Loucy (cell line): ENCODE data around the gene KLHDC8A.

Source experiments
- H2AFZ ChIP-seq: fragments of 200-600 bp; sonication (generic); 2 replicates; pipeline ENCODE4 v1.6.0; 2016; ENCODE audit warnings: antibody characterized with exemption, mild to moderate bottlenecking, low read length, moderate library complexity
- H3F3A ChIP-seq: fragments of 200-600 bp; 2 replicates; pipeline ENCODE4 v1.6.0; 2016; ENCODE audit warnings: antibody characterized with exemption, low read depth, mild to moderate bottlenecking
- H3K27me3 ChIP-seq: fragments of 200-600 bp; sonication (generic); 2 replicates; pipeline ENCODE4 v1.6.1; 2014; ENCODE audit warnings: low read length, mild to moderate bottlenecking; ENCODE audit not compliant: insufficient read depth, poor library complexity, severe bottlenecking
- H3K36me3 ChIP-seq: fragments of 200-600 bp; sonication (generic); 2 replicates; pipeline ENCODE4 v1.6.1; 2016; ENCODE audit warnings: low read length; ENCODE audit not compliant: insufficient read depth
- H3K4me1 ChIP-seq: fragments of 200-600 bp; sonication (generic); 2 replicates; pipeline ENCODE4 v1.5.1; 2014; ENCODE audit warnings: low read length, mild to moderate bottlenecking; ENCODE audit not compliant: insufficient read depth, poor library complexity, severe bottlenecking
- H3K4me2 ChIP-seq: fragments of 200-600 bp; sonication (generic); 2 replicates; pipeline ENCODE4 v1.6.0; 2014; ENCODE audit warnings: antibody characterized with exemption, low read length, low read depth, mild to moderate bottlenecking; ENCODE audit not compliant: poor library complexity, severe bottlenecking
- H3K4me3 ChIP-seq: fragments of 200-600 bp; sonication (generic); 2 replicates; pipeline ENCODE4 v1.5.1; 2014; ENCODE audit warnings: low read length, mild to moderate bottlenecking, mixed read lengths; ENCODE audit not compliant: poor library complexity, severe bottlenecking
- H3K79me2 ChIP-seq: fragments of 200-600 bp; sonication (generic); 2 replicates; pipeline ENCODE4 v1.6.1; 2014; ENCODE audit warnings: low read length; ENCODE audit not compliant: insufficient read depth
- H3K9ac ChIP-seq: fragments of 200-600 bp; sonication (generic); 2 replicates; pipeline ENCODE4 v1.6.0; 2014; ENCODE audit warnings: mild to moderate bottlenecking, low read depth, low read length, moderate library complexity; ENCODE audit not compliant: poor library complexity, severe bottlenecking
- H3K9me2 ChIP-seq: fragments of 200-600 bp; sonication (generic); replicated peaks from 2 replicates; pipeline ENCODE4 v1.6.1; 2016; ENCODE audit warnings: low read depth, low read length, mixed read lengths
- H3K9me3 ChIP-seq: fragments of 200-600 bp; sonication (generic); 2 replicates; pipeline ENCODE4 v1.6.1; 2014; ENCODE audit warnings: mild to moderate bottlenecking, antibody characterized with exemption, low read length, low read depth; ENCODE audit not compliant: insufficient read depth
- H4K20me1 ChIP-seq: fragments of 200-600 bp; sonication (generic); 2 replicates; pipeline ENCODE4 v1.6.0; 2014; ENCODE audit warnings: antibody characterized with exemption, low read length, mild to moderate bottlenecking; ENCODE audit not compliant: insufficient read depth, poor library complexity, severe bottlenecking
- EZH2phosphoT487 ChIP-seq: fragments of 200-600 bp; IDR thresholded peaks from 2 replicates; pipeline ENCODE4 v1.6.1; 2018; ENCODE audit warnings: antibody characterized with exemption, mild to moderate bottlenecking, moderate library complexity, borderline replicate concordance
- TF ChIP-seq, protein P1 (sequence below): fragments of 200-600 bp; sonication (generic); conservative IDR thresholded peaks from 2 replicates; pipeline ENCODE4 v1.5.1; 2014; ENCODE audit warnings: mild to moderate bottlenecking, antibody characterized with exemption, low read length

The KLHDC8A gene

DNA sequence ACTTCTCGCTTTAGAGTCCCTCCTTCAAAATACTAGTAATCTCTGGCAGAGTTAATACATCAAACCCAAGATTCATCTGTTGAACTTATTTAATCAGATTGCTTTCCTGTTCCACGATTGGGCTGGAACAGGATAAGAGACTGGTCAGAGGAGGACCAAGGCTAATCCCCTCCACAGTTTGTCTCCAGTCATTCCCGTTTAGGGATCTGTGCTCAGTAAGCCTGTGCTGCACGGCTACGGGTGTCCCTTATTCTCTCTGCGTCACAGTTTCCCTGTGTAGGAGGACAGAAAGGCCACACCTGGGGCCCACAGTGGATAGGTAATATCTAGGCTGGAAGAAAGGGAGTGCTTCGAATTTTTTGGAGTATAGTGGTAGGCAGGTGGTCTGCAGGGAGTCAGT, 18.7 kb downstream of the KLHDC8A start:
- Histone ChIP-seq H3F3A (no peaks in the 10 kb centered on the region), H3K4me3 (no peak overlapping the region), H3K79me2 (no peaks in the 10 kb centered on the region), H3K9me3 (no peaks in the 10 kb centered on the region), H4K20me1 (no peaks in the 10 kb centered on the region), H3K27me3 (no peaks in the 10 kb centered on the region), H3K9me2 (no peaks in the 10 kb centered on the region), H3K4me1 (no peaks in the 10 kb centered on the region), H3K9ac (no peak overlapping the region), H2AFZ (0 out of 2 replicates have a peak overlapping the region, but pooled peaks have one; percentile 54), H3K4me2 (no peak overlapping the region), H3K36me3 (no peaks in the 10 kb centered on the region)
- TF ChIP-seq, protein P1, sequence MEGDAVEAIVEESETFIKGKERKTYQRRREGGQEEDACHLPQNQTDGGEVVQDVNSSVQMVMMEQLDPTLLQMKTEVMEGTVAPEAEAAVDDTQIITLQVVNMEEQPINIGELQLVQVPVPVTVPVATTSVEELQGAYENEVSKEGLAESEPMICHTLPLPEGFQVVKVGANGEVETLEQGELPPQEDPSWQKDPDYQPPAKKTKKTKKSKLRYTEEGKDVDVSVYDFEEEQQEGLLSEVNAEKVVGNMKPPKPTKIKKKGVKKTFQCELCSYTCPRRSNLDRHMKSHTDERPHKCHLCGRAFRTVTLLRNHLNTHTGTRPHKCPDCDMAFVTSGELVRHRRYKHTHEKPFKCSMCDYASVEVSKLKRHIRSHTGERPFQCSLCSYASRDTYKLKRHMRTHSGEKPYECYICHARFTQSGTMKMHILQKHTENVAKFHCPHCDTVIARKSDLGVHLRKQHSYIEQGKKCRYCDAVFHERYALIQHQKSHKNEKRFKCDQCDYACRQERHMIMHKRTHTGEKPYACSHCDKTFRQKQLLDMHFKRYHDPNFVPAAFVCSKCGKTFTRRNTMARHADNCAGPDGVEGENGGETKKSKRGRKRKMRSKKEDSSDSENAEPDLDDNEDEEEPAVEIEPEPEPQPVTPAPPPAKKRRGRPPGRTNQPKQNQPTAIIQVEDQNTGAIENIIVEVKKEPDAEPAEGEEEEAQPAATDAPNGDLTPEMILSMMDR: no peak
- TF ChIP-seq EZH2phosphoT487: no peak

DNA sequence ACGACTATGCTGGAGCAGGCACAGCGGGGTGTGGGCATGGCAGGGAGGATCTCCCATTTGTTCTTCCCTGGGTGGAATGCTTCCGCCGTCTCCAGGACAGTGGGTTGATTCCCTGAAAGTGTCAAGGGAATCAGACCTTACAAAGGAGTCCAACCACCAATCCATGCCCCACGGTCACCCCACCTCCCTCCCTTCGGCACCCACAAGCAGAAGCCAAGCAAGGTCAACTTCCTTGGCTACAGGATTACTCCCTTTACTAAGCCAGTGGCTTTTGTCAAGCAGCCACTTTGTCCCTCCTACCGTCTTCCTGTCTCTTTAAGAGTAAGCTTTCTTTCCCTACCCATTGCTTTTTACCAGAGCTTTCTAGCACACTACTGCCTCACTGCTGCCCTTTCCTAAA, 19.2 kb downstream of the KLHDC8A start:
- no peak overlapping the region for H3K4me3 ChIP-seq
- no peaks in the 10 kb centered on the region for H3F3A ChIP-seq
- H3K79me2 ChIP-seq: no peaks in the 10 kb centered on the region
- no peaks in the 10 kb centered on the region for H3K4me1 ChIP-seq
- H4K20me1 ChIP-seq: no peaks in the 10 kb centered on the region
- H3K9ac ChIP-seq: no peak overlapping the region
- H3K27me3 ChIP-seq: no peaks in the 10 kb centered on the region
- 0 out of 2 replicates have a peak overlapping the region, but pooled peaks have one; percentile 54 for H2AFZ ChIP-seq
- no peak for TF ChIP-seq EZH2phosphoT487
- TF ChIP-seq, protein P1: no peak
- H3K4me2 ChIP-seq: no peak overlapping the region
- H3K9me3 ChIP-seq: no peaks in the 10 kb centered on the region
- H3K36me3 ChIP-seq: no peaks in the 10 kb centered on the region
- no peaks in the 10 kb centered on the region for H3K9me2 ChIP-seq

DNA sequence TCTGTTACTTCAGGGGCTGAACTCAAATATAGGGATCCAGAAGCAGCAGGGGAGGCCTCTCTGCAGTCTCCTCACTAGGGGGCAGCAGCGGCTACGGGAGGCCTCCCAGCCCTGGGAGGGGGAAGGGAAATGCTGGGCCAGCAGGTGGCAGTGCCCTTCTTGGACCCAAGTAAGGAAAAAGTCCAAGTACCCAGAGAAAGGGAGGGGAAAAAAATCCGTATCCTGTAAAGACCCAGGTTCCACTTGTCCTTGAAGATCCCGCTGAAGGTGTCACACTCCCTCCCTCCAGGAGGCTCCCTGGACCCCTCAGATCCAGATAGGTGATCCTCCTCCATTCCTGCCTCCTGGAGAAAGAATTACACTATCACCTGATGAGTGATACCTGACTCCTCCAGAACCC, 21.0 kb downstream of the KLHDC8A start:
- TF ChIP-seq EZH2phosphoT487: no peak
- TF ChIP-seq, protein P1: peak; percentile 100
- Histone ChIP-seq H3K27me3 (no peaks in the 10 kb centered on the region), H2AFZ (no peak overlapping the region), H3K79me2 (no peaks in the 10 kb centered on the region), H3K9ac (no peak overlapping the region), H3K36me3 (no peaks in the 10 kb centered on the region), H3K9me2 (no peaks in the 10 kb centered on the region), H3F3A (no peaks in the 10 kb centered on the region), H3K9me3 (no peaks in the 10 kb centered on the region), H3K4me3 (no peak overlapping the region), H4K20me1 (no peaks in the 10 kb centered on the region), H3K4me1 (no peaks in the 10 kb centered on the region), H3K4me2 (no peak overlapping the region)
